Measurements from ENCODE around the gene MGA.

DNA sequence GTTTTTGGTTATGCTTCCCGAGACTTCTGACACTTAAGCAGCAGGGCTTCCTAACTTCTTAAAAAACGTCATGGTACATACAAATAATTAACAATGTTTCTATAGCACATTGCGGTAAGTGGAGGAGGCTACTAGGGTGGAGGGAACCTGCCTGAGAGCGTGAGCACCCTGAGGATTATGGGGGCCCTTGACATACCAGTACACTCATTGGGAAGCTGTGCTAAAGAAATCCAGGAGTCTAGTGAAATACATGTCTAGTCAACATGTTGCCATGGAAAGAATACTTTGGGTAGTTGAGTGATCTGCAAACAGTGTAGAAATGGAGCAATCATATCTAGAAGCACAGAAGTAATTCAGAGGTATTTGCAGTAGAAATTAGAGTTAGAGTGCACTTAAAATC is 74.8 kb downstream of the MGA start:
- TF ChIP-seq, protein P1, sequence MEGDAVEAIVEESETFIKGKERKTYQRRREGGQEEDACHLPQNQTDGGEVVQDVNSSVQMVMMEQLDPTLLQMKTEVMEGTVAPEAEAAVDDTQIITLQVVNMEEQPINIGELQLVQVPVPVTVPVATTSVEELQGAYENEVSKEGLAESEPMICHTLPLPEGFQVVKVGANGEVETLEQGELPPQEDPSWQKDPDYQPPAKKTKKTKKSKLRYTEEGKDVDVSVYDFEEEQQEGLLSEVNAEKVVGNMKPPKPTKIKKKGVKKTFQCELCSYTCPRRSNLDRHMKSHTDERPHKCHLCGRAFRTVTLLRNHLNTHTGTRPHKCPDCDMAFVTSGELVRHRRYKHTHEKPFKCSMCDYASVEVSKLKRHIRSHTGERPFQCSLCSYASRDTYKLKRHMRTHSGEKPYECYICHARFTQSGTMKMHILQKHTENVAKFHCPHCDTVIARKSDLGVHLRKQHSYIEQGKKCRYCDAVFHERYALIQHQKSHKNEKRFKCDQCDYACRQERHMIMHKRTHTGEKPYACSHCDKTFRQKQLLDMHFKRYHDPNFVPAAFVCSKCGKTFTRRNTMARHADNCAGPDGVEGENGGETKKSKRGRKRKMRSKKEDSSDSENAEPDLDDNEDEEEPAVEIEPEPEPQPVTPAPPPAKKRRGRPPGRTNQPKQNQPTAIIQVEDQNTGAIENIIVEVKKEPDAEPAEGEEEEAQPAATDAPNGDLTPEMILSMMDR (IDR thresholded peaks at IDR 0.05) = no peak
- TF ChIP-seq POLR2A (IDR thresholded peaks at IDR 0.05) (no peak), EP300 (IDR thresholded peaks at IDR 0.05) (no peak)

Data from suprapubic skin (tissue), 3 donors.